Uterus (tissue), 4 donors: ENCODE measurements around the gene NAGLU. TPM values are rescaled to one million over a fixed set of nuclear protein-coding genes. Genes with fewer than 3 reads are reported as not detected.
"Not testable (repeated sequence)": the region's sequence is repeated elsewhere in the genome, so short reads cannot be mapped to it uniquely, and the experiment has no call there.

Experiments used
- DNase-seq, 2 donors: peaks; one replicate each; pipeline ENCODE4 v3.0.0-alpha.2; 2019 to 2020
- H3K27ac ChIP-seq, 2 donors: fragments of 200-600 bp; sonication (generic); 1 replicate in 1 of 2; 2 replicates in 1 of 2; pipeline ENCODE4 v1.5.1; 2016 to 2018
- H3K27me3 ChIP-seq, 2 donors: fragments of 200-600 bp; sonication (generic); one replicate each; pipeline ENCODE4 v1.5.1; 2018 to 2019; ENCODE audit warnings: control low read depth in 1 of 2
- H3K36me3 ChIP-seq, 2 donors: fragments of 200-600 bp; sonication (generic); one replicate each; pipeline ENCODE4 v1.5.1; 2019; ENCODE audit warnings: control low read depth in 1 of 2
- H3K4me1 ChIP-seq, 2 donors: fragments of 200-600 bp; sonication (generic); one replicate each; pipeline ENCODE4 v1.5.1; 2018 to 2019; ENCODE audit warnings: control low read depth in 1 of 2
- H3K4me3 ChIP-seq, 2 donors: fragments of 200-600 bp; sonication (generic); 1 replicate in 1 of 2; 2 replicates in 1 of 2; pipeline ENCODE4 v1.5.1; 2018 to 2019; ENCODE audit warnings: mild to moderate bottlenecking in 1 of 2
- H3K9me3 ChIP-seq, 2 donors: fragments of 200-600 bp; sonication (generic); one replicate each; pipeline ENCODE4 v1.5.1; 2019; ENCODE audit warnings: control low read depth in 1 of 2
- CTCF ChIP-seq, 4 experiments: fragments of 200-600 bp in 2 of 4; fragments of 450-650 bp in 2 of 4; sonication (generic) in 2 of 4; IDR thresholded peaks; one replicate each; pipeline ENCODE4 v1.5.1; 2016 to 2019; ENCODE audit warnings: antibody characterized with exemption in 4 of 4, mild to moderate bottlenecking in 2 of 4, moderate library complexity in 1 of 4
- POLR2A ChIP-seq, 2 donors: fragments of 450-650 bp; IDR thresholded peaks; one replicate each; pipeline ENCODE4 v1.6.1; 2016; ENCODE audit warnings: antibody characterized with exemption in 2 of 2, mild to moderate bottlenecking in 1 of 2, moderate library complexity in 1 of 2
- intact Hi-C: fragments of 100-400 bp; cut with DNase I; formaldehyde crosslinking; loops from one replicate; pipeline ENCODE4 v1.15.1; 2023; ENCODE audit warnings: low total_unique reads
- total RNA-seq, 4 donors: library from RNA; depleted of rRNA in 3 of 4; stranded (reverse); fragments of >200 nt in 3 of 4; gene quantifications; one replicate each; pipeline versions ENCODE4 v1.1.0 to v1.2.4, GENCODE V29; 2014 to 2023
- donor health status: DM: yes; HTN: yes; CAD: no.

The NAGLU gene
- total RNA-seq, 4 donors from 2014 or later, result 8.7 to 33.5 (median 25.6) TPM

- H3K4me3 ChIP-seq, result peak overlapping the region; percentile 34 to 40
- H3K27me3 ChIP-seq, result no peaks in the 10 kb centered on the region
- TF ChIP-seq POLR2A (IDR thresholded peaks at IDR 0.05) (no peak), CTCF (IDR thresholded peaks at IDR 0.05) (no peak)
- H3K36me3 ChIP-seq, result no peaks in the 10 kb centered on the region
- no peak for DNase-seq
- intact Hi-C loops, result no loop called here
- H3K27ac ChIP-seq, result peak overlapping the region; percentile 93 to 97
- H3K9me3 ChIP-seq, result no peaks in the 10 kb centered on the region
- peaks cover 0 to 7% of the 10 kb centered on the region in 2 donors for H3K4me1 ChIP-seq
These were observed 1.2 kb downstream of the NAGLU start for GRCh38 chr17:42537156-42537805.

- Histone ChIP-seq H3K27me3 (no peaks in the 10 kb centered on the region), H3K36me3 (no peaks in the 10 kb centered on the region), H3K4me1 (peaks cover 0 to 7% of the 10 kb centered on the region in 2 donors), H3K4me3 (no peak overlapping the region), H3K27ac (no peak overlapping the region), H3K9me3 (no peaks in the 10 kb centered on the region)
- DNase-seq, result no peak
- no peak for TF ChIP-seq POLR2A (IDR thresholded peaks at IDR 0.05)
- no peak for TF ChIP-seq CTCF (IDR thresholded peaks at IDR 0.05)
- intact Hi-C loops, result no loop called here
These were observed 1.9 kb downstream of the NAGLU start for GRCh38 chr17:42537826-42538451.

GRCh38 chr17:42538482-42538881 is 2.4 kb downstream of the NAGLU start:
- intact Hi-C loops, result no loop called here
- Histone ChIP-seq H3K4me1 (peaks cover 0 to 7% of the 10 kb centered on the region in 2 donors), H3K4me3 (no peak overlapping the region), H3K9me3 (no peaks in the 10 kb centered on the region), H3K36me3 (no peaks in the 10 kb centered on the region), H3K27ac (no peak overlapping the region), H3K27me3 (no peaks in the 10 kb centered on the region)
- DNase-seq, result no peak
- no peak for TF ChIP-seq CTCF (IDR thresholded peaks at IDR 0.05)
- no peak for TF ChIP-seq POLR2A (IDR thresholded peaks at IDR 0.05)

DNA sequence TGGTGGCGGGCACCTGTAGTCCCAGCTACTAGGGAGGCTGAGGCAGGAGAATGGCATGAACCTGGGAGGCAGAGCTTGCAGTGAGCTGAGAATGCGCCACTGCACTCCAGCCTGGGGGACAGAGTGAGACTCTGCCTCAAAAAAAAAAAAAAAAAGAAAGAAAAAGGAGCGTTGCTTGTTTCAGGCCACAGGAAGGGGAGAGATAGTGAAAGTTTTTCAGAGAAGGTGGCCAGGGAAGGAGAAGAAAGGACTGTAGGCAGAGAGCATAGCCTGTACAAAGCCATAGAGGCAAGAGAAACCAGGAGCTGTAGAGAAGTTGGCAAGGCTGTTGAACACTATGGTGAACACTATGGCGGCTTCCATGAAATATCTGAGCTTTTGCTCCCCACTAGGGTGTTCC is 4.5 kb downstream of the NAGLU start:
- H3K9me3 ChIP-seq, DNase-seq, H3K27me3 ChIP-seq, intact Hi-C loops, H3K36me3 ChIP-seq, H3K4me3 ChIP-seq, H3K27ac ChIP-seq, H3K4me1 ChIP-seq: not testable (repeated sequence)

GRCh38 chr17:42541041-42541833 is 5.2 kb downstream of the NAGLU start:
- no peak overlapping the region for H3K27ac ChIP-seq
- no peaks in the 10 kb centered on the region for H3K27me3 ChIP-seq
- H3K4me1 ChIP-seq, result no peaks in the 10 kb centered on the region
- no peaks in the 10 kb centered on the region for H3K36me3 ChIP-seq
- intact Hi-C loops, result no loop called here
- H3K9me3 ChIP-seq, result no peaks in the 10 kb centered on the region
- no peak for DNase-seq
- no peak overlapping the region for H3K4me3 ChIP-seq
- TF ChIP-seq CTCF (IDR thresholded peaks at IDR 0.05), result no peak
- no peak for TF ChIP-seq POLR2A (IDR thresholded peaks at IDR 0.05)
